MG63 (cell line): ENCODE data around the gene RUVBL2. TPM values are rescaled to one million over a fixed set of nuclear protein-coding genes. Genes with fewer than 3 reads are reported as not detected.

Source experiments
- DNase-seq: peaks from one replicate; pipeline ENCODE4 v3.0.0-alpha.2; 2020
- H3K27me3 ChIP-seq: fragments of 250-450 bp; sonication (Bioruptor Pico); 2 replicates; pipeline ENCODE4 v1.5.1; 2020; ENCODE audit warnings: mild to moderate bottlenecking, moderate library complexity
- H3K36me3 ChIP-seq: fragments of 250-450 bp; sonication (Bioruptor Pico); 2 replicates; pipeline ENCODE4 v1.5.1; 2020; ENCODE audit warnings: mild to moderate bottlenecking, moderate library complexity
- H3K4me3 ChIP-seq: fragments of 250-450 bp; sonication (Bioruptor Pico); 2 replicates; pipeline ENCODE4 v1.5.1; 2020; ENCODE audit warnings: mild to moderate bottlenecking, moderate library complexity
- H3K9me3 ChIP-seq: fragments of 250-450 bp; sonication (Bioruptor Pico); 2 replicates; pipeline ENCODE4 v1.5.1; 2020; ENCODE audit warnings: mild to moderate bottlenecking, moderate library complexity
- total RNA-seq: library from RNA; depleted of rRNA; stranded (reverse); fragments of >200 nt; shearing (Covaris generic); gene quantifications from 2 replicates; pipeline ENCODE4 v1.2.3, GENCODE V29; 2014; ENCODE audit warnings: low replicate concordance

RUVBL2 gene
- total RNA-seq, 1 experiment from 2014 or later, result 644 TPM

- Histone ChIP-seq H3K4me3 (no peak overlapping the region), H3K9me3 (no peaks in the 10 kb centered on the region; the same call in 1 of the 2 replicates), H3K27me3 (no peaks in the 10 kb centered on the region), H3K36me3 (peaks cover 74% of the 10 kb centered on the region)
- no peak for DNase-seq
These were observed 23.4 kb upstream of the RUVBL2 start for GRCh38 chr19:48970139-48970766.

GRCh38 chr19:48970923-48971395 is 22.7 kb upstream of the RUVBL2 start:
- Histone ChIP-seq H3K4me3 (no peak overlapping the region), H3K36me3 (peaks cover 71% of the 10 kb centered on the region), H3K9me3 (no peaks in the 10 kb centered on the region; the same call in 1 of the 2 replicates)

GRCh38 chr19:48975947-48976847 is 17.5 kb upstream of the RUVBL2 start:
- H3K27me3 ChIP-seq, result no peaks in the 10 kb centered on the region
- peaks cover 64% of the 10 kb centered on the region for H3K36me3 ChIP-seq
- no peak for DNase-seq
- no peak overlapping the region for H3K4me3 ChIP-seq
- H3K9me3 ChIP-seq, result no peaks in the 10 kb centered on the region

More at GRCh38 chr19:48970923-48971395, 22.7 kb upstream of the RUVBL2 start:
- DNase-seq, result no peak
- no peaks in the 10 kb centered on the region for H3K27me3 ChIP-seq

GRCh38 chr19:48977061-48977460 is 16.6 kb upstream of the RUVBL2 start:
- no peaks in the 10 kb centered on the region for H3K27me3 ChIP-seq
- H3K9me3 ChIP-seq, result no peaks in the 10 kb centered on the region
- no peak for DNase-seq
- H3K4me3 ChIP-seq, result no peak overlapping the region
- H3K36me3 ChIP-seq, result peaks cover 71% of the 10 kb centered on the region

- no peak for DNase-seq
- H3K36me3 ChIP-seq, result peaks cover 83% of the 10 kb centered on the region
- no peaks in the 10 kb centered on the region for H3K27me3 ChIP-seq
- no peak overlapping the region for H3K4me3 ChIP-seq
- H3K9me3 ChIP-seq, result no peaks in the 10 kb centered on the region
These were observed 11.4 kb upstream of the RUVBL2 start for GRCh38 chr19:48982280-48982679.

GRCh38 chr19:48985711-48986110 is 8.0 kb upstream of the RUVBL2 start:
- no peaks in the 10 kb centered on the region for H3K27me3 ChIP-seq
- H3K9me3 ChIP-seq, result no peaks in the 10 kb centered on the region
- no peak for DNase-seq
- no peak overlapping the region for H3K4me3 ChIP-seq
- H3K36me3 ChIP-seq, result peaks cover 90% of the 10 kb centered on the region

- no peak for DNase-seq
- H3K9me3 ChIP-seq, result no peaks in the 10 kb centered on the region
- no peaks in the 10 kb centered on the region for H3K27me3 ChIP-seq
- H3K4me3 ChIP-seq, result no peak overlapping the region
- peaks cover 89% of the 10 kb centered on the region for H3K36me3 ChIP-seq
These were observed 7.5 kb upstream of the RUVBL2 start for GRCh38 chr19:48986211-48986610.

- no peaks in the 10 kb centered on the region for H3K27me3 ChIP-seq
- no peak for DNase-seq
- peaks cover 78% of the 10 kb centered on the region for H3K36me3 ChIP-seq
- no peak overlapping the region for H3K4me3 ChIP-seq
- no peaks in the 10 kb centered on the region for H3K9me3 ChIP-seq
These were observed 6.4 kb upstream of the RUVBL2 start for GRCh38 chr19:48987323-48987722.

GRCh38 chr19:48988286-48988685 is 5.4 kb upstream of the RUVBL2 start:
- peaks cover 74% of the 10 kb centered on the region for H3K36me3 ChIP-seq
- H3K27me3 ChIP-seq, result no peaks in the 10 kb centered on the region
- DNase-seq, result no peak
- H3K9me3 ChIP-seq, result no peaks in the 10 kb centered on the region
- no peak overlapping the region for H3K4me3 ChIP-seq

GRCh38 chr19:48988860-48989259 is 4.8 kb upstream of the RUVBL2 start:
- DNase-seq, result no peak
- peaks cover 68% of the 10 kb centered on the region for H3K36me3 ChIP-seq
- H3K27me3 ChIP-seq, result no peaks in the 10 kb centered on the region
- H3K4me3 ChIP-seq, result no peak overlapping the region
- no peaks in the 10 kb centered on the region for H3K9me3 ChIP-seq

- Histone ChIP-seq H3K4me3 (no peak overlapping the region), H3K36me3 (peaks cover 59% of the 10 kb centered on the region), H3K9me3 (no peaks in the 10 kb centered on the region), H3K27me3 (no peaks in the 10 kb centered on the region)
- DNase-seq, result no peak
These were observed 3.9 kb upstream of the RUVBL2 start for GRCh38 chr19:48989701-48990291.

- DNase-seq, result no peak
- H3K27me3 ChIP-seq, result no peaks in the 10 kb centered on the region
- peaks cover 54% of the 10 kb centered on the region for H3K36me3 ChIP-seq
- H3K4me3 ChIP-seq, result no peak overlapping the region
- H3K9me3 ChIP-seq, result no peaks in the 10 kb centered on the region
These were observed 3.3 kb upstream of the RUVBL2 start for GRCh38 chr19:48990400-48990799.

GRCh38 chr19:48991011-48991609 is 2.6 kb upstream of the RUVBL2 start:
- Histone ChIP-seq H3K9me3 (no peaks in the 10 kb centered on the region), H3K4me3 (no peak overlapping the region; the same call in 1 of the 2 replicates), H3K27me3 (no peaks in the 10 kb centered on the region), H3K36me3 (peaks cover 48% of the 10 kb centered on the region)
- DNase-seq, result no peak

- peak; percentile 81 for DNase-seq
- Histone ChIP-seq H3K27me3 (no peaks in the 10 kb centered on the region), H3K9me3 (no peaks in the 10 kb centered on the region), H3K36me3 (peaks cover 47% of the 10 kb centered on the region), H3K4me3 (peak overlapping the region; percentile 90)
These were observed 1.7 kb upstream of the RUVBL2 start for GRCh38 chr19:48991873-48992580.

- no peak for DNase-seq
- H3K9me3 ChIP-seq, result no peaks in the 10 kb centered on the region
- H3K4me3 ChIP-seq, result peak overlapping the region; percentile 90
- H3K36me3 ChIP-seq, result peaks cover 45% of the 10 kb centered on the region
- no peaks in the 10 kb centered on the region for H3K27me3 ChIP-seq
These were observed 1.0 kb upstream of the RUVBL2 start for GRCh38 chr19:48992581-48993174.

GRCh38 chr19:48994035-48994386 is 324 bp downstream of the RUVBL2 start:
- Histone ChIP-seq H3K27me3 (no peaks in the 10 kb centered on the region), H3K9me3 (no peaks in the 10 kb centered on the region), H3K36me3 (peaks cover 43% of the 10 kb centered on the region), H3K4me3 (peak overlapping the region; percentile 90)
- DNase-seq, result peak; percentile 31
